B cell (primary cell): ENCODE measurements around the gene C1orf52. TPM values are rescaled to one million over a fixed set of nuclear protein-coding genes. Genes with fewer than 3 reads are reported as not detected.

Source experiments
- ATAC-seq: fragments of 200-7000 bp; cut with Tn5 transposase; one replicate; pipeline ENCODE4 v1.10.0; 2021; ENCODE audit warnings: low read depth, mild to moderate bottlenecking, moderate number of reproducible peaks, moderate library complexity
- CTCF ChIA-PET: fragments of 350-600 bp; sonication (Branson Sonifier 250); formaldehyde crosslinking; loops from one replicate; lab custom pipeline; 2021; ENCODE audit warnings: antibody characterized with exemption, inconsistent platforms; lab: Charles Lee
- POLR2A ChIA-PET: fragments of 350-600 bp; sonication (Branson Sonifier 250); formaldehyde crosslinking; loops from one replicate; lab custom pipeline; 2021; ENCODE audit warnings: antibody characterized with exemption; lab: Charles Lee
- DNase-seq: peaks from one replicate; pipeline ENCODE4 v3.0.0; 2013
- H2AFZ ChIP-seq: 2 replicates; pipeline ENCODE4 v1.6.1; 2012; ENCODE audit warnings: mild to moderate bottlenecking, low read depth, low read length; ENCODE audit not compliant: insufficient read depth, poor library complexity, severe bottlenecking
- H3K27ac ChIP-seq, 2 donors: 1 replicate in 1 of 2; 2 replicates in 1 of 2; pipeline ENCODE4 v1.5.1; 2012 to 2013; ENCODE audit warnings: low read length in 2 of 2, mild to moderate bottlenecking in 2 of 2, moderate library complexity in 1 of 2
- H3K27me3 ChIP-seq, 4 experiments: fragments of 200-600 bp in 1 of 4; sonication (generic) in 1 of 4; replicated peaks in 1 of 4; 1 replicate in 2 of 4; 2 replicates in 2 of 4; pipeline versions ENCODE4 v1.6.1 to v1.7.0; 2013 to 2016; ENCODE audit warnings: low read length in 3 of 4, mild to moderate bottlenecking in 2 of 4, mixed read lengths in 1 of 4, moderate library complexity in 1 of 4; ENCODE audit not compliant: insufficient read depth in 4 of 4, control insufficient read depth in 3 of 4; ENCODE audit errors: control extremely low read depth in 1 of 4
- H3K36me3 ChIP-seq, 2 experiments: replicated peaks in 1 of 2; 1 replicate in 1 of 2; 2 replicates in 1 of 2; pipeline versions ENCODE4 v1.6.1 to v1.7.1; 2013; ENCODE audit warnings: low read length in 1 of 2; ENCODE audit not compliant: insufficient read depth in 2 of 2, control insufficient read depth in 1 of 2; ENCODE audit errors: control extremely low read depth in 1 of 2, extremely low read depth in 1 of 2
- H3K4me1 ChIP-seq, 2 donors: fragments of 200-600 bp in 1 of 2; sonication (generic) in 1 of 2; 1 replicate in 1 of 2; 2 replicates in 1 of 2; pipeline versions ENCODE4 v1.5.1 to v1.6.1; 2013 to 2017; ENCODE audit warnings: low read length in 2 of 2; ENCODE audit not compliant: control insufficient read depth in 2 of 2, insufficient read depth in 2 of 2
- H3K4me2 ChIP-seq: replicated peaks from 2 replicates; pipeline ENCODE3; 2012; ENCODE audit warnings: mild to moderate bottlenecking, low read depth, low read length; ENCODE audit not compliant: poor library complexity, severe bottlenecking
- H3K4me3 ChIP-seq, 5 experiments: fragments of 200-600 bp in 1 of 5; sonication (generic) in 1 of 5; 1 replicate in 3 of 5; 2 replicates in 2 of 5; pipeline versions ENCODE4 v1.5.1 to v1.7.0; 2011 to 2016; ENCODE audit warnings: low read length in 4 of 5, mild to moderate bottlenecking in 4 of 5, low read depth in 2 of 5, control low read depth in 1 of 5, moderate library complexity in 1 of 5; ENCODE audit not compliant: insufficient read depth in 1 of 5; ENCODE audit errors: control extremely low read depth in 1 of 5, extremely low read depth in 1 of 5
- H3K79me2 ChIP-seq: fragments of 200-600 bp; sonication (generic); one replicate; pipeline ENCODE4 v1.6.0; 2016; ENCODE audit warnings: low read length; ENCODE audit not compliant: control insufficient read depth, insufficient read depth
- H3K9ac ChIP-seq: fragments of 200-600 bp; sonication (generic); 2 replicates; pipeline ENCODE4 v1.6.1; 2017; ENCODE audit warnings: mild to moderate bottlenecking, low read length, moderate library complexity
- H3K9me3 ChIP-seq, 3 donors: one replicate each; pipeline versions ENCODE4 v1.6.1 to v1.7.1; 2013; ENCODE audit warnings: low read length in 2 of 3; ENCODE audit not compliant: control insufficient read depth in 2 of 3, insufficient read depth in 1 of 3; ENCODE audit errors: control extremely low read depth in 1 of 3
- H4K20me1 ChIP-seq: 2 replicates; pipeline ENCODE4 v1.6.0; 2012; ENCODE audit warnings: mild to moderate bottlenecking, low read length; ENCODE audit not compliant: insufficient read depth, control insufficient read depth, poor library complexity, severe bottlenecking
- H3K27ac Mint-ChIP-seq: one replicate; pipeline ENCODE4 v1.8.0; 2021; ENCODE audit warnings: mixed read lengths
- H3K27me3 Mint-ChIP-seq: one replicate; pipeline ENCODE4 v1.8.0; 2021; ENCODE audit warnings: mixed read lengths
- H3K4me1 Mint-ChIP-seq: one replicate; pipeline ENCODE4 v1.8.0; 2021; ENCODE audit warnings: mixed read lengths
- H3K4me3 Mint-ChIP-seq: one replicate; pipeline ENCODE4 v1.8.0; 2021; ENCODE audit warnings: mixed read lengths
- H3K9me3 Mint-ChIP-seq: one replicate; pipeline ENCODE4 v1.8.0; 2022; ENCODE audit warnings: mixed read lengths; ENCODE audit not compliant: insufficient read depth
- CTCF ChIP-seq: fragments of 200-600 bp; IDR thresholded peaks from one replicate; pipeline ENCODE4 v1.8.0; 2022; ENCODE audit warnings: antibody characterized with exemption, mild to moderate bottlenecking
- EZH2 ChIP-seq: IDR thresholded peaks from 2 replicates; pipeline ENCODE4 v1.6.1; 2012; ENCODE audit warnings: borderline replicate concordance, low read depth, mild to moderate bottlenecking, moderate library complexity, low read length; ENCODE audit not compliant: insufficient read depth, poor library complexity, severe bottlenecking
- WGBS: methylation state at CpG from one replicate; pipeline ENCODE4 v1.1.5; 2013; ENCODE audit warnings: missing lambda C conversion rate; ENCODE audit not compliant: insufficient coverage; 5-methylcytosine and 5-hydroxymethylcytosine counted together
- intact Hi-C: fragments of 100-400 bp; cut with micrococcal nuclease; formaldehyde crosslinking; loops from one replicate; pipeline ENCODE4 v1.10.0; 2022
- polyA plus RNA-seq: library from polyadenylated mRNA; depleted of rRNA; stranded (reverse); fragments of >200 nt; gene quantifications from 2 replicates; pipeline ENCODE4 v1.2.3, GENCODE V29; 2012
- total RNA-seq, 2 donors: library from RNA; stranded (reverse); fragments of 120-200 nt in 1 of 2; gene quantifications; 1 replicate in 1 of 2; 2 replicates in 1 of 2; pipeline versions ENCODE4 v1.2.3 to v1.2.4, GENCODE V29; 2013 to 2022

Gene C1orf52
- total and polyA plus RNA-seq, 2 donors (not counting 1 experiment from before 2014, with no cell fraction given) = 29.9 to 45.3 TPM

- Histone ChIP-seq H3K4me2 (peak overlapping the region; percentile 77), H2AFZ (no peak overlapping the region), H3K27me3 (no peaks in the 10 kb centered on the region), H3K79me2 (peaks cover 85% of the 10 kb centered on the region), H4K20me1 (peaks cover 62% of the 10 kb centered on the region), H3K4me3 (no peak overlapping the region), H3K9me3 (no peaks in the 10 kb centered on the region), H3K4me1 (peaks cover 33 to 47% of the 10 kb centered on the region in 2 donors), H3K36me3 (peaks cover 7 to 53% of the 10 kb centered on the region in 2 experiments), H3K9ac (no peak overlapping the region), H3K27ac (peak overlapping the region in 1 of 2 donors; percentile 99)
- POLR2A ChIA-PET = no interaction called here
- DNase-seq = no peak
- CTCF ChIA-PET = interaction anchor here (1.5 to 1.7 kb wide), 2 partner anchors 10 to 14 kb away, joined by 6 to 8 read pairs; partner anchors contain the start of gene C1orf52
- no peak for TF ChIP-seq CTCF
- TF ChIP-seq EZH2 = no peak
- ATAC-seq = no peak
- intact Hi-C loops = no loop called here
- H3K27ac Mint-ChIP-seq = no peak overlapping the region
- peak overlapping the region; percentile 14 for H3K4me3 Mint-ChIP-seq
- no peaks in the 10 kb centered on the region for H3K27me3 Mint-ChIP-seq
- no peaks in the 10 kb centered on the region for H3K9me3 Mint-ChIP-seq
- H3K4me1 Mint-ChIP-seq = peaks cover 62% of the 10 kb centered on the region
These were observed 13.9 kb upstream of the C1orf52 start for GRCh38 chr1:85273397-85273796.

- Histone ChIP-seq H3K9ac (no peak overlapping the region), H3K4me2 (no peak overlapping the region), H2AFZ (no peak overlapping the region), H3K79me2 (peaks cover 64% of the 10 kb centered on the region), H3K27ac (peak overlapping the region in 1 of 2 donors; percentile 4), H3K36me3 (peaks cover 16 to 79% of the 10 kb centered on the region in 2 experiments), H3K4me3 (no peak overlapping the region), H3K9me3 (no peaks in the 10 kb centered on the region), H3K4me1 (peaks cover 9 to 26% of the 10 kb centered on the region in 2 donors), H3K27me3 (no peaks in the 10 kb centered on the region), H4K20me1 (peaks cover 56% of the 10 kb centered on the region)
- POLR2A ChIA-PET = no interaction called here
- no peak overlapping the region for H3K27ac Mint-ChIP-seq
- no peaks in the 10 kb centered on the region for H3K27me3 Mint-ChIP-seq
- WGBS = no CpG with 5 or more reads among the region's 5 CpGs
- CTCF ChIA-PET = interaction anchor here (0.7 to 1.9 kb wide), 2 partner anchors 9 to 219 kb away, joined by 3 to 7 read pairs; partner anchors contain the start of gene C1orf52
- TF ChIP-seq EZH2 (no peak), CTCF (no peak)
- H3K4me3 Mint-ChIP-seq = no peak overlapping the region
- intact Hi-C loops = no loop called here
- peaks cover 42% of the 10 kb centered on the region for H3K4me1 Mint-ChIP-seq
- DNase-seq (no peak), ATAC-seq (no peak)
- H3K9me3 Mint-ChIP-seq = no peaks in the 10 kb centered on the region
These were observed 9.5 kb upstream of the C1orf52 start for GRCh38 chr1:85268801-85269585.
